Measurements from ENCODE around the gene PCP4. TPM values are rescaled to one million over a fixed set of nuclear protein-coding genes. Genes with fewer than 3 reads are reported as not detected.

The PCP4 gene
- total RNA-seq (2021) = 1.4 to 2.1 TPM (median 1.6 TPM) in 3 replicates
- Bru-seq, nascent RNA = percentile 46 among the genes with signal in this experiment
- long read RNA-seq, experiment 1, partial matches to known transcripts = 0 of 2 reads
- long read RNA-seq, experiment 1, other reads (novel, unspliced or antisense) = 2 of 2 reads
- long read RNA-seq, experiment 2, partial matches to known transcripts = 0 of 2 reads
- long read RNA-seq, experiment 2, other reads (novel, unspliced or antisense) = 1 of 2 reads
- long read RNA-seq, experiment 3 = 0 reads

GRCh38 chr21:39867198-39867650, at the start of gene PCP4:
TSS of gene PCP4 (plus strand) at chr21:39867438. CDS start at chr21:39867502, 64 bp downstream.
- CTCF ChIA-PET = interaction anchor here (0.5 to 2.7 kb wide), 76 partner anchors 8 to 1267 kb away, joined by 3 to 63 read pairs (median 4); no protein-coding TSS in a partner anchor
- H3K27me3 Mint-ChIP-seq (ENCODE audit: low read depth) = no peaks in the 10 kb centered on the region
- peak; percentile 87 for DNase-seq (ENCODE audit: low spot score)
- no peaks in the 10 kb centered on the region for H3K9me3 Mint-ChIP-seq
- no peak for TF ChIP-seq NR3C1 (CRISPR knock-in tag; conservative IDR thresholded peaks at IDR 0.05; ENCODE audit: low read depth)
- peak; percentile 94 for TF ChIP-seq CTCF (IDR thresholded peaks at IDR 0.05)
- H3K36me3 Mint-ChIP-seq = no peaks in the 10 kb centered on the region
- H3K4me3 Mint-ChIP-seq = peak within 1 kb of the TSS; percentile 3; the same call in 1 of the 2 replicates
- POLR2A ChIA-PET = interaction anchor here (0.6 to 0.8 kb wide), 4 partner anchors 79 to 354 kb away, joined by 3 to 7 read pairs (median 4); no protein-coding TSS in a partner anchor
- H3K4me1 Mint-ChIP-seq = peaks cover 10% of the 10 kb centered on the region
- no peak within 1 kb of the TSS for H3K27ac Mint-ChIP-seq
- ATAC-seq = peak; percentile 100

DNA sequence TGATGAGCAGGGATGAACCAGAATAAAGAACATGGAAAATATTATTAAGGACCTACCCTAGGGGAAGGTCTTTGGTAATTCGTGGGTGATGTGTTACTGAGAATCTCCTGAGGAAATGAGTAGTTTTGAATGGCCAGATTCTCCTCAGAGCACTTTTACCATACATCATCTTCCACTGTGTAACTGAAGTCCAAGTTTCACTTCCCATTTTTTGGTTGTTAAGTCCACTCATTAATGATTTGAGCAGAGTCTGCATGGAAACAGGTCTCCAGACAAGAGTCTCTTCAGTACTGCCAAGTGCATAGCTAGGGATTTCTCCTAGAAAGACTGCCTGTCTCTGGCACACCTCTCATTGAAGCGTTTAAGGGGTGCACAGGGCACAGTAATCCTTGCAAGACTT, 48.7 kb upstream of the PCP4 start:
- peaks cover 35% of the 10 kb centered on the region for H3K9me3 Mint-ChIP-seq
- TF ChIP-seq, protein P1, sequence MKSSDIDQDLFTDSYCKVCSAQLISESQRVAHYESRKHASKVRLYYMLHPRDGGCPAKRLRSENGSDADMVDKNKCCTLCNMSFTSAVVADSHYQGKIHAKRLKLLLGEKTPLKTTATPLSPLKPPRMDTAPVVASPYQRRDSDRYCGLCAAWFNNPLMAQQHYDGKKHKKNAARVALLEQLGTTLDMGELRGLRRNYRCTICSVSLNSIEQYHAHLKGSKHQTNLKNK (CRISPR knock-in tag; IDR thresholded peaks at IDR 0.05) = no peak
- TF ChIP-seq MYBL2 (CRISPR knock-in tag; IDR thresholded peaks at IDR 0.05) = no peak
- no peak for TF ChIP-seq OVOL2 (CRISPR knock-in tag; IDR thresholded peaks at IDR 0.05; ENCODE audit: borderline replicate concordance)
- TF ChIP-seq IRF2 (CRISPR knock-in tag; IDR thresholded peaks at IDR 0.05; ENCODE audit: borderline replicate concordance, low read depth) = no peak
- TF ChIP-seq RORB (CRISPR knock-in tag; IDR thresholded peaks at IDR 0.05) = no peak
- no peak for TF ChIP-seq TEAD4 (CRISPR knock-in tag; IDR thresholded peaks at IDR 0.05)
- no peak for TF ChIP-seq ZNF416 (CRISPR knock-in tag; IDR thresholded peaks at IDR 0.05)
- TF ChIP-seq PRRX2 (CRISPR knock-in tag; IDR thresholded peaks at IDR 0.05) = no peak
- no peak for TF ChIP-seq ATF1 (CRISPR knock-in tag; IDR thresholded peaks at IDR 0.05)
- no peak for TF ChIP-seq FOXK1 (CRISPR knock-in tag; IDR thresholded peaks at IDR 0.05)
- TF ChIP-seq ZNF317 (CRISPR knock-in tag; IDR thresholded peaks at IDR 0.05; ENCODE audit: borderline replicate concordance, low read depth) = no peak
- TF ChIP-seq JUN (CRISPR knock-in tag; IDR thresholded peaks at IDR 0.05) = no peak
- TF ChIP-seq, protein P2, sequence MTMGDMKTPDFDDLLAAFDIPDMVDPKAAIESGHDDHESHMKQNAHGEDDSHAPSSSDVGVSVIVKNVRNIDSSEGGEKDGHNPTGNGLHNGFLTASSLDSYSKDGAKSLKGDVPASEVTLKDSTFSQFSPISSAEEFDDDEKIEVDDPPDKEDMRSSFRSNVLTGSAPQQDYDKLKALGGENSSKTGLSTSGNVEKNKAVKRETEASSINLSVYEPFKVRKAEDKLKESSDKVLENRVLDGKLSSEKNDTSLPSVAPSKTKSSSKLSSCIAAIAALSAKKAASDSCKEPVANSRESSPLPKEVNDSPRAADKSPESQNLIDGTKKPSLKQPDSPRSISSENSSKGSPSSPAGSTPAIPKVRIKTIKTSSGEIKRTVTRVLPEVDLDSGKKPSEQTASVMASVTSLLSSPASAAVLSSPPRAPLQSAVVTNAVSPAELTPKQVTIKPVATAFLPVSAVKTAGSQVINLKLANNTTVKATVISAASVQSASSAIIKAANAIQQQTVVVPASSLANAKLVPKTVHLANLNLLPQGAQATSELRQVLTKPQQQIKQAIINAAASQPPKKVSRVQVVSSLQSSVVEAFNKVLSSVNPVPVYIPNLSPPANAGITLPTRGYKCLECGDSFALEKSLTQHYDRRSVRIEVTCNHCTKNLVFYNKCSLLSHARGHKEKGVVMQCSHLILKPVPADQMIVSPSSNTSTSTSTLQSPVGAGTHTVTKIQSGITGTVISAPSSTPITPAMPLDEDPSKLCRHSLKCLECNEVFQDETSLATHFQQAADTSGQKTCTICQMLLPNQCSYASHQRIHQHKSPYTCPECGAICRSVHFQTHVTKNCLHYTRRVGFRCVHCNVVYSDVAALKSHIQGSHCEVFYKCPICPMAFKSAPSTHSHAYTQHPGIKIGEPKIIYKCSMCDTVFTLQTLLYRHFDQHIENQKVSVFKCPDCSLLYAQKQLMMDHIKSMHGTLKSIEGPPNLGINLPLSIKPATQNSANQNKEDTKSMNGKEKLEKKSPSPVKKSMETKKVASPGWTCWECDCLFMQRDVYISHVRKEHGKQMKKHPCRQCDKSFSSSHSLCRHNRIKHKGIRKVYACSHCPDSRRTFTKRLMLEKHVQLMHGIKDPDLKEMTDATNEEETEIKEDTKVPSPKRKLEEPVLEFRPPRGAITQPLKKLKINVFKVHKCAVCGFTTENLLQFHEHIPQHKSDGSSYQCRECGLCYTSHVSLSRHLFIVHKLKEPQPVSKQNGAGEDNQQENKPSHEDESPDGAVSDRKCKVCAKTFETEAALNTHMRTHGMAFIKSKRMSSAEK (CRISPR knock-in tag; IDR thresholded peaks at IDR 0.05; ENCODE audit: borderline replicate concordance) = no peak
- H3K27me3 Mint-ChIP-seq (ENCODE audit: low read depth) = no peaks in the 10 kb centered on the region
- CTCF ChIA-PET = no interaction called here
- H3K27ac Mint-ChIP-seq = no peak overlapping the region
- DNase-seq (ENCODE audit: low spot score) = no peak
- H3K4me3 Mint-ChIP-seq = no peak overlapping the region
- POLR2A ChIA-PET = no interaction called here
- no peak for ATAC-seq
- H3K4me1 Mint-ChIP-seq = peaks cover under 1% of the 10 kb centered on the region; the same call in 1 of the 2 replicates
- H3K36me3 Mint-ChIP-seq = peaks cover 2% of the 10 kb centered on the region

- no peak for DNase-seq (ENCODE audit: low spot score)
- Mint-ChIP-seq H3K4me3 (no peak overlapping the region), H3K36me3 (no peaks in the 10 kb centered on the region; the same call in 1 of the 2 replicates), H3K27me3 (ENCODE audit: low read depth) (no peaks in the 10 kb centered on the region), H3K27ac (no peak overlapping the region), H3K4me1 (no peaks in the 10 kb centered on the region), H3K9me3 (peaks cover 34% of the 10 kb centered on the region)
- no peak for ATAC-seq
- ChIA-PET CTCF (no interaction called here), POLR2A (no interaction called here)
- TF ChIP-seq, protein P3, sequence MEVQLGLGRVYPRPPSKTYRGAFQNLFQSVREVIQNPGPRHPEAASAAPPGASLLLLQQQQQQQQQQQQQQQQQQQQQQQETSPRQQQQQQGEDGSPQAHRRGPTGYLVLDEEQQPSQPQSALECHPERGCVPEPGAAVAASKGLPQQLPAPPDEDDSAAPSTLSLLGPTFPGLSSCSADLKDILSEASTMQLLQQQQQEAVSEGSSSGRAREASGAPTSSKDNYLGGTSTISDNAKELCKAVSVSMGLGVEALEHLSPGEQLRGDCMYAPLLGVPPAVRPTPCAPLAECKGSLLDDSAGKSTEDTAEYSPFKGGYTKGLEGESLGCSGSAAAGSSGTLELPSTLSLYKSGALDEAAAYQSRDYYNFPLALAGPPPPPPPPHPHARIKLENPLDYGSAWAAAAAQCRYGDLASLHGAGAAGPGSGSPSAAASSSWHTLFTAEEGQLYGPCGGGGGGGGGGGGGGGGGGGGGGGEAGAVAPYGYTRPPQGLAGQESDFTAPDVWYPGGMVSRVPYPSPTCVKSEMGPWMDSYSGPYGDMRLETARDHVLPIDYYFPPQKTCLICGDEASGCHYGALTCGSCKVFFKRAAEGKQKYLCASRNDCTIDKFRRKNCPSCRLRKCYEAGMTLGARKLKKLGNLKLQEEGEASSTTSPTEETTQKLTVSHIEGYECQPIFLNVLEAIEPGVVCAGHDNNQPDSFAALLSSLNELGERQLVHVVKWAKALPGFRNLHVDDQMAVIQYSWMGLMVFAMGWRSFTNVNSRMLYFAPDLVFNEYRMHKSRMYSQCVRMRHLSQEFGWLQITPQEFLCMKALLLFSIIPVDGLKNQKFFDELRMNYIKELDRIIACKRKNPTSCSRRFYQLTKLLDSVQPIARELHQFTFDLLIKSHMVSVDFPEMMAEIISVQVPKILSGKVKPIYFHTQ (CRISPR knock-in tag; IDR thresholded peaks at IDR 0.05) = no peak
- no peak for TF ChIP-seq JAZF1 (CRISPR knock-in tag; IDR thresholded peaks at IDR 0.05)
- TF ChIP-seq, protein P4, sequence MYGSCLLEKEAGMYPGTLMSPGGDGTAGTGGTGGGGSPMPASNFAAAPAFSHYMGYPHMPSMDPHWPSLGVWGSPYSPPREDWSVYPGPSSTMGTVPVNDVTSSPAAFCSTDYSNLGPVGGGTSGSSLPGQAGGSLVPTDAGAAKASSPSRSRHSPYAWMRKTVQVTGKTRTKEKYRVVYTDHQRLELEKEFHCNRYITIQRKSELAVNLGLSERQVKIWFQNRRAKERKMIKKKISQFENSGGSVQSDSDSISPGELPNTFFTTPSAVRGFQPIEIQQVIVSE (CRISPR knock-in tag; IDR thresholded peaks at IDR 0.05; ENCODE audit: borderline replicate concordance) = no peak
Observed at GRCh38 chr21:39822042-39822441, 45.2 kb upstream of the PCP4 start.
